Limb (tissue), 2 donors: ENCODE results near the gene KCNK15.
"Not testable (repeated sequence)": the region's sequence is repeated elsewhere in the genome, so short reads cannot be mapped to it uniquely, and the experiment has no call there.

ENCODE experiments used
- DNase-seq, 2 donors: peaks; one replicate each; pipeline ENCODE4 v3.0.0-alpha.2; 2016; ENCODE audit errors: extremely low spot score in 2 of 2

The KCNK15 gene

DNA sequence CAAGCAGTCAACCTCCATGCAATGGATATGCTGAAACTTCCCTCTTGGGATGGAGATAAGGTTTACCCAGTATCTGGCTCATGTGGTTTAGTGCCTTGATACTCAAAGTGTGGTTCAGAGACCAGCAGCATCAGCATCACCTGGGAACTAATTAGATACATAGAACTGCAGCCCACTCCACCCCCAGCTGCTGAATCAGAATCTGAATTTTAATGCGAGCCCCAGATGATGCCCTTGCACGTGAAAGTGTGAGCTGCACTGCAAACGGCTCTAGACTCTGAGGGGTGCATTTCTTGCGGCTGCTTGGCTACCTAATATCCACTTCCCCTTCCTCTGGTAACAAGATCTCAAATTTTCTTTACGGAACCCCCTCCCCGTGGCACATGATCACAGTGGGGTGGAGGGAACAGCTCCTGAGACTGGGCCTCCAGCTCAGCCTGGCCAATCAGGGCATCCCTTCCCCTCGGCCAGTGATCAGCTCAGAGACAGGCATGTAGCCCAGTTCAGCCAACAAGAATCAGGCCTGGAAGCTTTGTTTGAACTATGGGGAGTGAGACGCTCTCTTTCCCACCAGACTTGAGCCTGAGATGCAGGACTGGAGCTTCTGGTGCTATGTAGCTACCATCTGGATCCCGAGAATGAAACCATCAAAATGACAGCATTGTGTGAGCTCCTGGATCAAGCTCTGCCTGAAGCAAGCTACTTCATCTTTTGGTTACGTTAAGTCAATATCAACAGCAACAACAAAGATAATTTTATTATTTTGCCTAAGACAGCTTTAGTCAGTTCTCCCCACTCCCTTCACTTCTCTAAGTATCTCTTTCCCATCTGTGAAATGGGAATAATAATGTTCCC is 12.8 kb downstream of the KCNK15 start:
- no peak for DNase-seq

DNA sequence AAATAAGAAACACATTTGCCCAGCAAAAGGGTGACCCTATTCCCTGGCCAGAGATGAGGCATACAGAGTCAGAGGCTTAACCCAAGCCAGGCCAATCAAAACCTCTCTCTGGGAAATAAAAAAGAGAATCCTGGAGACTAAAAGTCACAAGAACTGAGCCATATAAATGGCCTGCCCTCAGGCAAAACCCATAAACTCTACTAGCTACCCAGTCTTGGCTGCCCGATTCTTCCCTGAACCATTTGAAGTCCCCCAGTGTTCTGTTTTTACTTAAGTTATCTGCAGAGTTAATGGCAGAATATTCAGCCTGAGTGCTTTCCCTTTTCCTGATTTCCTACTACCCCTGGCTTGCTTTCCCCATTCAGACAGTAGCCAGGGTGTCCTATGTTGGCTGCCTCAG is 13.9 kb downstream of the KCNK15 start:
- DNase-seq: no peak

DNA sequence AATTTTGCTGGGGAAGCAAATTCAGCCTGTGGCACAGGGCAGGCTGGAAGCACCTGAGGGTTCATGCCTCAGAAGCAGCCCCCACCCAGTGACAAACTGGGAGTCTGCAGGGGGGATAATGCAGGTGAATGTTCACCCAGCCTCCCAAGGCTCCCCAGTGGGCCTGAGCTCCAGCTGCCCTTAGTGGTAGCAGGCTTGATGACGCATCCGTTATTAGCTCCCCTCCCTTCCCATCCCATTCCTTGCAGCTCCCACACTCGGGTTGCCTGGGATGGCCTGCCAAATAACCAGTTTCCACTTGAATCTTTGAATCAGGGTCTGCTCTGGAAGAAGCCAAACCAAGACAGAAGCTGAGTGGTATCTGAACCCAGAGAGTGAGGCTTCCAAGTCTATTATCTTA is 15.8 kb downstream of the KCNK15 start:
- DNase-seq: no peak

DNA sequence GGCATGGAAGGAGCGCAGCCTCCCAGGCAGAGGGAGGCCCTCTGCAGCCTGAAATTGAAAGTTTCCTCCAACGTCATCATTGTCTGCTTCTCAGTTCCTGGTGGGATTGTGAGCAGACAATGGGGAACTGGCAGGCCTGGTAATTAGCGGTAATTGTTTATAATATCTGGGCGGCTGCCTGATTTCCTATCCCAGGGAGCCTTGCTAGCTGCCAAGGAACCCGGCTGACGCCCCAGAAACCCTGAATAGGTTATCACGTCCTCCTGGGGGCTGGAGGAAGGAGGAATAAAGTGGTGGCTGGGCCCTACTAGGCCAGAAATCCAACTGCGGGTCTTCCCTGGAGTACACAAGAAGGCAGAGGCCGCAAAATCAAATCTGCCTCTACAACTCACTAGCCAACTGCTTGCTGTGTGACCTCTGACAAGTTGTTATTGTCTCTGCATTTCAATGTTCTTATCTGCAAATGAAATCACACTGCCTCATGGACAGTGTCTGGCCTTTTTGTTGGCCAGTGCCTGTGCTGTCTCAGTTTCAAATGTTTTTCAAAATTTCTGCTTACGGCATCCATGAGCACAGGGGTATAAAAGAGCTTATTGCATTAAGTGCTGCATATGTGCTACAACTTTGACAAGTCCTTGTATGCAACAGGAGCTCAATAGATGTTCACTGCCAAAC is 16.9 kb downstream of the KCNK15 start:
- no peak for DNase-seq

DNA sequence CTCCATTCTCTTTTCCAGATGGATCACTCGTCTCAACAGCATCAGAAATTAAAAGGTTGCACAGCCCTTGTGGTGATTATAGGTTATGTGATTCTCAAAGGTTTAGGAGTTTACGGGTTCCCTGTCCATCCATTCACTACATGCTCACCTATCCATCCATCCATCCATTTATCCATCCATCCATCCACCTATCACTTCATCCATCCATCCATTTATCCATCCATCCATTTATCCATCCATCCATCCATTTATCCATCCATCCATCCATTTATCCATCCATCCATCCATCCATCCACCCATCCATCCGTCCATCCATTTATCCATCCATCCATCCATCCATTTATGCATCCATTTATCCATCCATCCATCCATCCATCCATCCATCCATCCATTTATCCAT is 18.1 kb downstream of the KCNK15 start:
- not testable (repeated sequence) for DNase-seq

DNA sequence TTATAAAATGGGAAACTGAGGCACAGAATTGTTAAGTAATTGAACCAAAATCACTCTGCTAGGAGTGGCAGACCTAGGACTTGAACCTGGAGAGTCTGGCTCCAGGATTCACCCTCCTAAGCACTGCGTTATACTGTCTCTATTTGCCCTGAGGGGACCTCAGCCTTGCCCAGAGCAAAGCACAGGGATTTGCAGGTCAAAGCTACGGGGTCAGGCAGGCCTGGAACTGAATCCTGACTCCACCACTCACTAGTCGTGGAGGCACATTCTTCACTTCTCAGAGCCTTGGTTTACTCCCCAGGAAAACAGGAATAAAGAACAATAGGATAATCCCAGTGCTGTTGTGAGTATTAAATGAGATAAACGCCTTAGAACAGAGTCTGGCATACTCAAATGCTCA is 19.4 kb downstream of the KCNK15 start:
- DNase-seq: no peak

DNA sequence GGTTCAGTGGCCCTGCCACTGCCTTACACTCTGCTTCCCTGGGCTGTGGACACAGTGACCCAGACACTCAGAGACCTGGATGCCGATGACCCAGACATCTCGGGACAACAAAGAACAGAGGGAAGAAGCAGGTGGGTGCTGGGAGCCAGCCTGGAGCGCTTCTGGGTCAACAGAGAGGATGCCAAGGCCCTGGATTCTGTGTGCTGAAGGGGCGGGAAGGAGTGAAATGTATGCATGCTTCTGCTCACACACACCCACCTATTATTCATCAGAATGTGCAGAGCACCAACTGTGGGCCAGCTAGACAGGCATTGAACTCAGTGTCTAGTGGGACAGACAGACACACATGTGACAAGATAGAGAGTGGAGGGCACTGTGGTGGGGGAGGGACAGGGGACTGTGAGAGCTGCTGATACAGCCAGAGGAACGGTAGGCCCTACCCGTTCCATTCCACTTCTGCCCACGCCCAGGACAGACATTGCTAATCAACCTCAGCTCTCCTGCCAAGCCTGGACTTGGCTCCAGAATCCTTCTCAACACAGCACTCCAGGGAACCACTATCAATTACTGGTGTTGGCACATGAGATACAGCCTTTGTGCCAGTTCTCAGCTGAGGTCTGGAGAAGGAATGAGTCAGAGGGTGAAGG is 20.2 kb downstream of the KCNK15 start:
- no peak for DNase-seq

DNA sequence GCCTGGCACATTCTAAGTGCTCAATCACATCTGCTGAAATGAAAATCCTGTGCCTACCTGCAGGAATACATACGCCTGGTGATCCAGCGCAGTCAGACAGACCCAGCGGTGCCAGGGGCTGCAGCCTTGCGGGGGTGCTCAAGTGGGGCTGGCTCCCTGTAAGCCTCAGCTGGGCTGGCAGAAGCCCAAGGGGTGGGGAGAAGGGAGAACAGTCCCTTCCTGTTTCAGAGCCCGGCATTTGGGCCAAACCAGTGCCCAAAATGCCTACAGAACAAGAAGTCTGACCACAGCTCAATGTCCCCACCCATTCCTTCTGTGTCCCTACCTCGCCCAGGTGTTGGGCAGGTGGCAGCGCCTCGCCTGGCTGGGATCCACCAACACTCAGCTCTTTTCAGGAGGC is 22.6 kb downstream of the KCNK15 start:
- no peak for DNase-seq

DNA sequence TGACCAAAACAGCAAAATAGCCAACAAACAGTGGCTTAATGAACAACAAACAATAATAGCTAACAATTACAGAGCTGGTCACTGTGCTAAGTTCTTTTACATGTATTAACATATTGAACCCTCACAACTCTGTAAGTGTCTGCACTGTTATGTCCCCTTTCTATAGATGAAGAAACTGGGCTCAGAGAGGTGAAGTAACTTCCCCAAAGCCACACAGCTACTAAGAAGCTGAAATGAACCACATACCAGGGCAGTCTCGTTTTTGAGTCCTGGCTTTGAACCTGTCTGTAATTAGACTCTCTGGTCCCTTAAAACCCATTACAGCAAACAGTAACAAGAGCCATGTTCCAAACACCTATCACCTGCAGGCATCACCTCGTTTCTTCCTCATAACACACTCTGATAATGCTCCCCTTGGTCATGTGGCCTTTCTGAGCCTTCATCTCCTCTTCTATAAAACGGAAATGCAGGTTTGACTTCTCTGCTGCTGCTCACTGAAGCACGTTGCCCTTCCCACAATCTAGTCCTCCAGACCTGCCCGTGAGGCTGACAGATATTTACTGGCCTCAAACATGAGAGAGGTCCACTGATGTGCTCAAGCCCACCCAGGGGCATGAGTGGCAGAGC is 23.3 kb downstream of the KCNK15 start:
- DNase-seq: no peak

DNA sequence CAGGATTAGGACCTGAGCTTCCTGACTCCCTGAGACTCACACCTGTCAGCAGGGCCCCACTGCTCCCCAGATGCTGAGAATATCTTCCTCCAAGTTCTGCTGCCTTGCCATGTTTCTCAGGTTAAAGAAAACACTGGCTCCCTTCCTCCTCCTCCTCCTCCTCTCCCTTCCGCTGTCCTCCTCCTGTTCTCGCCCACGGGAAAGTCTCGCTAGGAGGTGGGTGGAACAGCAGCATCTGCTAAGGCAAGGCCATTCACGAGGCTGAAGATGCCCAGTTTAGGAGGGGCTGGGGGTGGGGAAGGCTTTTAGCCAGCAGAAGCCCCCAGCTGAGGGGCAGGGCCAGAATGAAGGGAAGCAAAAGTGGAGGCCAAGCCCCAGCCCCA is 23.8 kb downstream of the KCNK15 start:
- no peak for DNase-seq

DNA sequence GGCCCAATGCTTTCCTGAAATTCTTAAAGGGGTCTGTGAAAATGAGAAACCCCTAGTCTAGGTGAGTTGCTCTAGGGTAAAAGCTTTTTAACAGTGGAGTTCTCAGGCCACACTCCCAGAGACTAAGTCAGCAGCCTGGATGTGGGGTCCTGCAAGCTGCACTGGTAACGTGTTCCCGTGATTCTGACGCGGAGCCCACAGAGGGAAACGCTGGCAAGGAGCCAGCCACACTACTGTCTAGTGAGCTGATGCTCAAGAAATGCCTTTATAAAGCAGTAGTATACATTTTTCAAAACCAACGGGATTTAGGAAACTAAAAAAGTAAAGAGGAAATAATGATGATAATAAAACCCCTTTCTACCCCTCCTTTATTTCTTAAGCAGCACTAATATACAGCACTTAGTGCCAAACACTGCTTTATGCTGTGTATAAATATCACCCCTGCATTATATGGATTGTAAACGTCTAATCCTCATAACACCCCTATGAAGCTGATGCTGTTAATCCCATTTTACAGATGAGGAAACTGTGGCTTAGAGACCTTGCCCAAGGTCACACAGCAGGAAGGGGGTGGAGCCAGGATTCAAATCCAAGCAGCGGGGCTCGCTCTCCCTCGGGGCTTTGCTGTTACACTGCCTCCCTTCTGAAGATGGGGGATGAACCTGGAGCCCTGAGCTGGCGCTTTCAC is 25.0 kb downstream of the KCNK15 start:
- DNase-seq: no peak

DNA sequence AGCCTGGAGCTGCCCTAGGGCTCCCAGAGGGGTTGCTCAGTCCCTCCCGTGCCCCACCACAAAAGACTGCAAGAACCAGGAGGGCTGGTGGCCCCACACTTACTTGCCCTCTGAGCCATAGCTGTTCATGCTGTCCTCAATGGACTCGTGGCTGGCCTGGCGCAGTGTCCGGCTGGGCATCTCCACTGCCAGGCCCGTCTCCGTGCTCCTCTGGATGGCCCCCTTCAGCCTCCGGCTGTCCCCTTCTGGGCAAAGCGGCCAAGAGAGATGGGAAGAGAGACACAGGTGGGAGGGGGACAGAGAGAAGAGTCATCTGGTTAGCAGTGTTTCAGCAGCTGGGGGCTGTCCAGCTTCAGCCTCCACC is 25.5 kb downstream of the KCNK15 start:
- no peak for DNase-seq

DNA sequence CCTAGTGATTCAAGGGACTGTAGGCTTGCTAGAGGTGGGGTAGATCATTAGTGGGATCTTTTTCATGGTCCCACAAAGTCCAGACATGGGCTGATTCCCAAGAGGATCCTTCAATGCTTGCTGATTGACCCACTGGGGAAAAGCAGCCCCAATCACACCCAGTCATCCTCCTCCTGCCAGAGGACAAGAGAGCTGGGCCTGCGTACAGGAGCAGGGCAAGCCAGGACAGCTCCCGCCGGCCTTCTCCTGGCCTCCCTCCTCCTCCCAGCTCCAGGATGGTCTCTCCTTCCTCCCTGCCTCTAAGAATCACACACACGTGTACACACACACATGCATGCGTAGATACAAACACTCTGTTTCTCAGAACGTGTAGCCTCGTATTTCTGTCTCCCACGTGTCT is 27.0 kb downstream of the KCNK15 start:
- no peak for DNase-seq

DNA sequence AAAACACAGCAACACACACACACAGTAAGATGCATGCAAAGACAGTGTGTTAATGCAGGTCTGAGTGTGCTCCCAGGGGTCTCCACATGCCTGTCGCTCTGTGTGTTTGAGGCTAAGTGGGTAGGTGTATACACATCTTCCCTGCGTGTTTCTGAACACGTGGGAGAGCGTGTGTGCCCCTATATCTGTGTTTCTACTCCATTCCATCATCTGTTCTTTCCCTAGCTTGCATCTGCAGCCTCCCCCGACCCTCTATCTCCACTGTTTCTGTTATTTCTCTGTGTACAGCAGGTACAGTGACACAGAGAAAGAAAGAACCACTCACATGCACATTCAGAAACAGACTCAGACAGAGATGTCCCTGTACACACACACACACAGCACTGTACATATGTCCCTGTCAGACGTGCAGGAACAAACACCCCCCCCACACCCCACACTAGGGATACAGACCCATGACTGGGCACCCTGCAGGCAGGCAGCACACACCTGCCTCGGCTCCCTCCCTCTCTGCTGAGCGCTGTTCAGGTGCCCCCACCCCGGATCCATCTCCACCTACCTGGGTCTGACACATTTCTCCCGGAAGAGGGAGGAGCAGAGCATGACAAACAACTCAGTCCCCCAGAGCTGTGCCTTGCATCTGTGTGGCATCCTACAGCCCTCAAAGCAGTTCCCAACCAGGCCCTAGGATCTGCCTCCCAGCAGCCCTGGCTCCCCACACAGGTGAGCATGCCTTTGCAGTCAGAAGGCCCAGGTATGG is 27.6 kb downstream of the KCNK15 start:
- DNase-seq: no peak

DNA sequence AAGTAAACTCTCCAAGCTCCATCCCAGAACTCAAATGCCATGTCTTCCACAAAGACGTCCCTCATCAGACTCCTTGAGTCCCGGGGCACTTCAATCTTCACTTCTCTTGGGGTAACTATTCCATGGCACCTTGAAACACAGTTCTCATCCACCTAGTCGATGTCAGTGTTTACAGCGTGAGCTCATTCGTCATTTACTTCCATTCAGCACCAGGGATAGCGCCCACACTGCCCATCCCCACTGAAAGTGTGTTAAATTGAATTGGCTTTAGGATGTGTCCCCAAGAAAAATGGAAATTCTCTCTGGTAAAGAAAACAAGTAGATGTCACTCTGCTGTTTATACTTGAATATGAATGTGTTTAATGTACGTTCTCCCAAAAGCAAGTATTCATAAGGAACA is 31.3 kb downstream of the KCNK15 start:
- DNase-seq: peak; percentile 21 to 48

DNA sequence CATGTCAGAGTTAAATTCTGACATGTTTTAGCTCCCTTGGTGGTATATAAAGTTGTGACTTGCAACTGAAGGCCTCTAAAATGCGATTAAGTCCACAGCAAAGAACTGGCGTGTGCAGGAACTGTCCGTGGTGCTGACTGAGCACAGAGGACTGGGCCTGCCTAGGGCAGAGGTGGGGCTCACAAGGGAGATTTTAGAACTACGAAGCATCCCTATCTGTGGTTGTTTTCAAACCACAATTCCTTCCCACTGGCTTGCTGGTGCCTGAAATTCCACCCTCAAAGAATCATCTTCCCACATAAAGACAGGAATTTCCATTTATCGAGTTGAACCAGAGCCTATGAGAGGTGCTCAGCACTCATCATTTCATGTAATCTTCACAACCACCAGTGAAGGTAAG is 34.6 kb downstream of the KCNK15 start:
- peak; percentile 26 to 73 for DNase-seq

DNA sequence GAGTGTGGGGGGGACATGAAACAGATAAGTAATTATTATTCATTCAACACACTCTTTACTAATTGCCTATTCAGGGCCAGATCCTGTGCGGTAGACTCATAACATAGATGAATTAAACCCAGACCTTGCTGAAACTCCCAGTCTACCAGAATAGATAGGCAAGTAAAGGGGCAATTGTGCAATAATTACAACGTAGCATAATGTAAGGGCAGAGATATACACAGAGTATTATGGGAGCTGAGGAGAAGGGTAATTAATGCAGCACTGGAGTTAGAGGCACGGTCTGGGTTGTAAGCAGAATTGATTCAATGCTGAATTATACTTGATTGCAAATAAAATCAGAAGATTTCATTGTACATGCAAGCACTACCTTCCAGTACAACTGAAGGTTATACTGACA is 35.5 kb downstream of the KCNK15 start:
- no peak for DNase-seq

DNA sequence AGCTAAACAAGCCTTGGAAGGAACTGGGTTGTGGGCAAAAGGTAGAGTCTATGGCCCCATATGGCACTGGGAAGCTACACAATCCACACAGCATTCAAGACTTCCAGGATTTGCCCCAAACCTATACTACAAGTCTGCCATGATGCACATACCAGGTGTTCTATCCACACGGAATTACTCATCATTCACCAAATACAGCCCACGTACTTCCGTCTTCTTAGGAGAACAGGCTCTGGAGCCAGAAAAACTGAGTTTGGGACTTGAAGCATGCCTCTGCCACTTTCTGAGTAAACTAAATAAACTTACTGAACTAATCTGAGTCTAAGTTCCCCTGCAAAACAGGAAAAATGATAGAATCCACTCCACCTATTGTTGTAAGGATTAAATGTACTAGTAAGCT is 36.1 kb downstream of the KCNK15 start:
- no peak for DNase-seq

DNA sequence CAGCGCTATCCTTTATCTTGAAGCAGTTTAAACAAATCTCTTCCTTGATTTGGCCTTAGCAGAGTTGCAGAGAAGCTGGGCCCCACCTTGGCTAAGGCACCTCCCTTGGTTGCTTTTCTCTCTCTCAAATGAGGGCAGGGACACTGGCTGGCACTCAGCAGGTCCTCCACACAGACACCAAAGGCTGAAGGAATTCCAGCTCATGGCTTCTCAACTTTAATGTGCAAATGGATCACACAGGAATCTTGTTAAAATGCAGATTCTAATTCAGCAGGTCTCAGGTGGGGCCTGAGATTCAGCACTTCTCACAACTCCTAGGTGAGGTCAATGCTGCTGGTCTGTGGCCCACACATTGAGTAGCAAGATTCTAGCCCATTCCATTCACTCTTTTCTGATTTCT is 39.0 kb downstream of the KCNK15 start:
- DNase-seq: no peak

DNA sequence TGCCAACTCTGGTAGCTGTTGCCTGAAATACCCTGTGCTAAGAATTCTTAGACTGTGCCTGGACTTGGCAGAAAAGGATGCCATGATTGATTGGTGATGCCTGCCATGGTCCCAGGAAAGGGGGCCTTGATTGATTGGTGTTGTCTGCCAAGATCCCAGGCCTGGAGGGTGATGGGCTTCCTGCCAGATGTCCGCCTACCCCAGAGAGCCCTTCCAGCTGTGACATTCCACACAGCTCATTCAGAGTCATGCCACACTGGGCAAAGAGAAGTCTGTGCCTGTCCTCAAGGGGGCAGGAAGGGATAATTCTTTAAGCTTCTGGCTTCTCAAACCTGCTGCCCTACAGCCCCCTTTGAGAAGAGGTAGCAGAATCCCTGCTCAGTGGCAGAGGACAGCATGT is 40.1 kb downstream of the KCNK15 start:
- peak in 1 of 2 donors; percentile 57 for DNase-seq

DNA sequence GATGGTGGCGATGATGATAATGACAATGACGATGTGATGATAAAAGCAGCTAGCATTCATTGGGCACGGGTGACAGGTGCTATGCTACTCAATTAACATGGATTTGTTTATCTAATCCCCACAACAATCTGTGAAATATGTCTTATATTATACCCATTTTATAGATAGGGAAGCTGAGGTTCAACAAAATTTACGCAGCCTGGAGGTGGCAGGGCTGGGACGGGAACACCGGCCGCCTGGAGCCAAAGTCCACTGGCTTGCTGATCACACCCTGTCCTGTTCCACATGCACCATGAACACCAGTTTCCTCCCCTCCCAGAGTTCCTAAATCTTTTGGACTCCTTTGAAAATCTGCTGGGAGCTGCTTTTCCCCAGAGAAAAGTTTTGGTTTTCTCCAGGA is 41.6 kb downstream of the KCNK15 start:
- no peak for DNase-seq
